Measurements from ENCODE around the gene ERMARD. TPM values are rescaled to one million over a fixed set of nuclear protein-coding genes. Genes with fewer than 3 reads are reported as not detected.

Gene ERMARD
- total and polyA plus RNA-seq, 2 donors (not counting 1 experiment from before 2014, with no cell fraction given): 22.0 to 32.5 TPM

- DNase-seq (ENCODE audit: low read depth in 2 of 2): no peak
- Histone ChIP-seq H3K36me3 (ENCODE audit: control insufficient read depth, insufficient read depth, low read length) (no peaks in the 10 kb centered on the region), H3K9ac (ENCODE audit: insufficient read depth, low read length) (no peak overlapping the region), H3K4me3 (replicated peaks in 1 of 4; ENCODE audit: control extremely low read depth in 1 of 4, insufficient read depth in 1 of 4, low read depth in 3 of 4, low read length in 4 of 4) (no peak overlapping the region), H2AFZ (ENCODE audit: low read length) (no peak overlapping the region), H3K79me2 (ENCODE audit: control insufficient read depth, insufficient read depth, low read length) (no peaks in the 10 kb centered on the region), H3K27me3 (ENCODE audit: control insufficient read depth, insufficient read depth, low read length) (no peaks in the 10 kb centered on the region), H3K4me1 (ENCODE audit: control insufficient read depth, extremely low read depth, insufficient read depth, low read length) (peaks cover 6% of the 10 kb centered on the region), H3K9me3 (ENCODE audit: control insufficient read depth, insufficient read depth, low read depth, low read length) (no peaks in the 10 kb centered on the region), H3K27ac (ENCODE audit: insufficient read depth, low read length) (no peak overlapping the region), H3K4me2 (ENCODE audit: extremely low read depth, insufficient read depth, low read length) (no peak overlapping the region), H4K20me1 (ENCODE audit: control insufficient read depth, extremely low read depth, insufficient read depth, low read length) (no peaks in the 10 kb centered on the region)
- TF ChIP-seq CTCF (conservative IDR thresholded peaks at IDR 0.05 in 1 of 2, IDR thresholded peaks at IDR 0.05 in 1 of 2; ENCODE audit: low read depth in 1 of 2, low read length in 2 of 2): no peak
- no peak for TF ChIP-seq EZH2 (IDR thresholded peaks at IDR 0.05; ENCODE audit: low read length, missing control alignments)
These were observed 33.5 kb downstream of the ERMARD start for GRCh38 chr6:169784821-169785340.

DNA sequence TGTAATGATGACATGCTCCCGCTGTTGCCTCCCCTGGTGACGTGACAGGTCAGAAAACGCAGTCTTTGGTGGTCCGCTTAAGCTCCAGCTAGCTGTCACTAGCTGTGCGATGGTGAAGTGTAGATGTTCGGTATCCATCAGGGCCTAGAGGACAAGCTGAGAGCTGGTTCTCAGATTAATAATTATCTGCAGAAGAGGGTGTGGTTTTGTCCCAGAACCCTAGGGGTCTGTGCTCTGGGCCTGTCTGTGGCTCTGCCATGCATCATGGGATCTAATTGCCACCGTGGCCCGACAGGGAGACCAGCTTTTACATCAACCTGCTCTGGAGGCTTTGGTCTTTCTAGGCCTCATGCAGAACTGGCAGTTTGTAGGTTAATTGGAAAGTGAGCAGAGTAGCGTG lies 34.1 kb downstream of the ERMARD start:
- no peak for DNase-seq (ENCODE audit: low read depth in 2 of 2)

GRCh38 chr6:169786349-169786748 lies 34.9 kb downstream of the ERMARD start:
- no peak overlapping the region for H3K4me3 ChIP-seq (replicated peaks in 1 of 4; ENCODE audit: control extremely low read depth in 1 of 4, insufficient read depth in 1 of 4, low read depth in 3 of 4, low read length in 4 of 4)
- DNase-seq (ENCODE audit: low read depth in 2 of 2): no peak
- no peak overlapping the region for H3K27ac ChIP-seq (ENCODE audit: insufficient read depth, low read length)
- H3K79me2 ChIP-seq (ENCODE audit: control insufficient read depth, insufficient read depth, low read length): no peaks in the 10 kb centered on the region
- H3K4me2 ChIP-seq (ENCODE audit: extremely low read depth, insufficient read depth, low read length): no peak overlapping the region
- H3K9me3 ChIP-seq (ENCODE audit: control insufficient read depth, insufficient read depth, low read depth, low read length): no peaks in the 10 kb centered on the region
- no peak overlapping the region for H2AFZ ChIP-seq (ENCODE audit: low read length)
- TF ChIP-seq EZH2 (IDR thresholded peaks at IDR 0.05; ENCODE audit: low read length, missing control alignments): no peak
- TF ChIP-seq CTCF (conservative IDR thresholded peaks at IDR 0.05 in 1 of 2, IDR thresholded peaks at IDR 0.05 in 1 of 2; ENCODE audit: low read depth in 1 of 2, low read length in 2 of 2): no peak
- H3K27me3 ChIP-seq (ENCODE audit: control insufficient read depth, insufficient read depth, low read length): no peaks in the 10 kb centered on the region
- no peaks in the 10 kb centered on the region for H3K36me3 ChIP-seq (ENCODE audit: control insufficient read depth, insufficient read depth, low read length)
- H3K4me1 ChIP-seq (ENCODE audit: control insufficient read depth, extremely low read depth, insufficient read depth, low read length): no peaks in the 10 kb centered on the region
- H3K9ac ChIP-seq (ENCODE audit: insufficient read depth, low read length): no peak overlapping the region
- H4K20me1 ChIP-seq (ENCODE audit: control insufficient read depth, extremely low read depth, insufficient read depth, low read length): no peaks in the 10 kb centered on the region

More for the DNA sequence above, 34.1 kb downstream of the ERMARD start:
- no peaks in the 10 kb centered on the region for H3K36me3 ChIP-seq (ENCODE audit: control insufficient read depth, insufficient read depth, low read length)
- no peak overlapping the region for H2AFZ ChIP-seq (ENCODE audit: low read length)
- no peak overlapping the region for H3K27ac ChIP-seq (ENCODE audit: insufficient read depth, low read length)
- no peaks in the 10 kb centered on the region for H3K79me2 ChIP-seq (ENCODE audit: control insufficient read depth, insufficient read depth, low read length)
- H3K4me1 ChIP-seq (ENCODE audit: control insufficient read depth, extremely low read depth, insufficient read depth, low read length): no peaks in the 10 kb centered on the region
- H3K4me2 ChIP-seq (ENCODE audit: extremely low read depth, insufficient read depth, low read length): no peak overlapping the region
- no peak overlapping the region for H3K4me3 ChIP-seq (replicated peaks in 1 of 4; ENCODE audit: control extremely low read depth in 1 of 4, insufficient read depth in 1 of 4, low read depth in 3 of 4, low read length in 4 of 4)
- H3K27me3 ChIP-seq (ENCODE audit: control insufficient read depth, insufficient read depth, low read length): no peaks in the 10 kb centered on the region
- no peaks in the 10 kb centered on the region for H4K20me1 ChIP-seq (ENCODE audit: control insufficient read depth, extremely low read depth, insufficient read depth, low read length)
- no peak overlapping the region for H3K9ac ChIP-seq (ENCODE audit: insufficient read depth, low read length)
- TF ChIP-seq EZH2 (IDR thresholded peaks at IDR 0.05; ENCODE audit: low read length, missing control alignments): no peak
- no peak for TF ChIP-seq CTCF (conservative IDR thresholded peaks at IDR 0.05 in 1 of 2, IDR thresholded peaks at IDR 0.05 in 1 of 2; ENCODE audit: low read depth in 1 of 2, low read length in 2 of 2)
- H3K9me3 ChIP-seq (ENCODE audit: control insufficient read depth, insufficient read depth, low read depth, low read length): no peaks in the 10 kb centered on the region
